Glutamatergic neuron (in vitro differentiated cells): ENCODE results near the gene CAMTA1. TPM values are rescaled to one million over a fixed set of nuclear protein-coding genes. Genes with fewer than 3 reads are reported as not detected.

Experiments used
- DNase-seq: peaks from one replicate; pipeline ENCODE4 v3.0.0; 2022
- H3K27ac Mint-ChIP-seq: one replicate; pipeline ENCODE4 v1.8.0; 2020; ENCODE audit warnings: mild to moderate bottlenecking, mixed read lengths, inconsistent platforms; ENCODE audit not compliant: unreplicated experiment
- H3K27me3 Mint-ChIP-seq: one replicate; pipeline ENCODE4 v1.8.0; 2020; ENCODE audit warnings: mild to moderate bottlenecking, moderate library complexity, mixed read lengths, inconsistent platforms; ENCODE audit not compliant: unreplicated experiment
- H3K36me3 Mint-ChIP-seq: one replicate; pipeline ENCODE4 v1.8.0; 2020; ENCODE audit warnings: mild to moderate bottlenecking, mixed read lengths, inconsistent platforms; ENCODE audit not compliant: unreplicated experiment
- H3K4me1 Mint-ChIP-seq: one replicate; pipeline ENCODE4 v1.8.0; 2020; ENCODE audit warnings: mild to moderate bottlenecking, low read depth, mixed read lengths, inconsistent platforms; ENCODE audit not compliant: unreplicated experiment
- H3K4me3 Mint-ChIP-seq: one replicate; pipeline ENCODE4 v1.8.0; 2020; ENCODE audit warnings: mild to moderate bottlenecking, mixed read lengths, inconsistent platforms; ENCODE audit not compliant: unreplicated experiment
- H3K9me3 Mint-ChIP-seq: one replicate; pipeline ENCODE4 v1.8.0; 2020; ENCODE audit warnings: mild to moderate bottlenecking, moderate library complexity, mixed read lengths, inconsistent platforms; ENCODE audit not compliant: unreplicated experiment
- CTCF ChIP-seq: fragments of 200-600 bp; sonication (generic); IDR thresholded peaks from one replicate; pipeline ENCODE4 v1.5.0; 2021; ENCODE audit not compliant: partially characterized antibody, unreplicated experiment
- total RNA-seq: library from RNA; stranded (reverse); fragmentation: NEBNext Ultra II Directional; extraction: Animal tissue kit (Norgen Biotek cat#: 25700); gene quantifications from one replicate; pipeline ENCODE4 v1.2.1, GENCODE V29; 2021; ENCODE audit not compliant: unreplicated experiment

Gene CAMTA1
- total RNA-seq, 1 donor from 2014 or later, result 77.2 TPM

DNA sequence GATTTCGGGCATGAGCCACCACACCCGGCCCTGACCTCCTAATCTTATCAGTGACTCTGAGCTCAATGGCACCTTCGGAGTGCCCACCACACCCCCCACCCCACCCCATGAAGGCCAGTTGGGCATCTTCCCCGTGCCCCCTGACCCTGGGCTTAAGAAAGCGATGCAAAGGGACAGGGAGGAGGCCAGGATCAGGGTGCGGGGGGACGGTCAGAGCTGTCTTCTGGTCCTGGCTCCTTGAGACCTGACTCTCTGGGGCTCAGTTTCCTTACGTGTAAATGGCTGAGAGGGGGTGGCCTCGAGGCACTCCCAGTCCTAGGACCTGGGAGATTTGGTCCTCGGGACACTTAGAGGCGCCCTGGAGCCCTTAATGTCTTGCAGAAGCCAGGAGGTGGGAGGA is 881.9 kb downstream of the CAMTA1 start:
- Mint-ChIP-seq H3K27ac (peak overlapping the region; percentile 31), H3K4me3 (no peak overlapping the region), H3K27me3 (peaks cover 22% of the 10 kb centered on the region), H3K9me3 (peaks cover 8% of the 10 kb centered on the region), H3K4me1 (peaks cover 20% of the 10 kb centered on the region), H3K36me3 (no peaks in the 10 kb centered on the region)
- no peak for DNase-seq
- TF ChIP-seq CTCF, result no peak

- peaks cover 20% of the 10 kb centered on the region for H3K4me1 Mint-ChIP-seq
- H3K9me3 Mint-ChIP-seq, result peaks cover 6% of the 10 kb centered on the region
- peaks cover 22% of the 10 kb centered on the region for H3K27me3 Mint-ChIP-seq
- peak overlapping the region; percentile 82 for H3K4me3 Mint-ChIP-seq
- H3K27ac Mint-ChIP-seq, result peak overlapping the region; percentile 99
- DNase-seq, result peak; percentile 97
- TF ChIP-seq CTCF, result peak; percentile 100
- no peaks in the 10 kb centered on the region for H3K36me3 Mint-ChIP-seq
Measured at GRCh38 chr1:7667625-7668218, 882.5 kb downstream of the CAMTA1 start.

DNA sequence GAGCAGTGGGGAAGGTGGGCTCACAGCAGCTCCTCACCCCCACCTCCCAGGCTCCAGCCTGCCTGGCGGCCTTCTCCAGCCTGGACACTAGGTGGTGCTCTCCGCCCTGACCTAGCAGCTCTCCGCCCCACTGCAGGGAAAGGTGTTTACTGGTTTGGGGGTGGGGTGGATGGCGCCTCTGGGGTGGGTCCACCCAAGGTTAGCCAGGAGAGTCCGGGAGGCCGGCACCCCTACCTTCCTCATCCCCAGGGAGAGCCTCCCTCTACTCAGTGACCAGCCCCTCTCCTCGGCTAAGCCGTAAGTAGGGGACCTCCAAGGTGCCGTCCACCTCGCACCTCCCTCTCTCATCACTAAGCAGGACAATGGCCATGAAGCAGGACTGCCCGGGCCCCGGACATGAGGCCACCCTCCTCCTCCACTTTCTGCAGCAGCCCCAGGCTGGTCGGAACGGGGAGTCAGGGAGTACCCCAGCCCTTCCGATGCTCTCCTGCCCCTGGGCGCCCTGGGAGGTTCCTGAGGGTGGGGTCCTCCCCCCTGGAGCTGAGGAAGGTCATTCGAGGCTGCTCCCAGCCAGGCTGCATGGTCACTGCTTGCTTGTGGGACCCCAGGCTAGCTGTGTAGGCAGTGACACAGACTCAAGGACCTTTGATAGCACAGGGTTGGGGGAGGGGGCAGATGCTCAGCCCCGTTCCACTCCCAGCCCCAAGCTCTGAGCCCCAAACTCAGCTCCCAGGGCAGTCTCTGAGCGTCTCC is 884.5 kb downstream of the CAMTA1 start:
- Mint-ChIP-seq H3K27me3 (peaks cover 21% of the 10 kb centered on the region), H3K4me1 (peaks cover 20% of the 10 kb centered on the region), H3K36me3 (peaks cover 2% of the 10 kb centered on the region), H3K27ac (peak overlapping the region; percentile 99), H3K4me3 (no peak overlapping the region), H3K9me3 (peaks cover 8% of the 10 kb centered on the region)
- peak; percentile 86 for TF ChIP-seq CTCF
- DNase-seq, result peak; percentile 83

DNA sequence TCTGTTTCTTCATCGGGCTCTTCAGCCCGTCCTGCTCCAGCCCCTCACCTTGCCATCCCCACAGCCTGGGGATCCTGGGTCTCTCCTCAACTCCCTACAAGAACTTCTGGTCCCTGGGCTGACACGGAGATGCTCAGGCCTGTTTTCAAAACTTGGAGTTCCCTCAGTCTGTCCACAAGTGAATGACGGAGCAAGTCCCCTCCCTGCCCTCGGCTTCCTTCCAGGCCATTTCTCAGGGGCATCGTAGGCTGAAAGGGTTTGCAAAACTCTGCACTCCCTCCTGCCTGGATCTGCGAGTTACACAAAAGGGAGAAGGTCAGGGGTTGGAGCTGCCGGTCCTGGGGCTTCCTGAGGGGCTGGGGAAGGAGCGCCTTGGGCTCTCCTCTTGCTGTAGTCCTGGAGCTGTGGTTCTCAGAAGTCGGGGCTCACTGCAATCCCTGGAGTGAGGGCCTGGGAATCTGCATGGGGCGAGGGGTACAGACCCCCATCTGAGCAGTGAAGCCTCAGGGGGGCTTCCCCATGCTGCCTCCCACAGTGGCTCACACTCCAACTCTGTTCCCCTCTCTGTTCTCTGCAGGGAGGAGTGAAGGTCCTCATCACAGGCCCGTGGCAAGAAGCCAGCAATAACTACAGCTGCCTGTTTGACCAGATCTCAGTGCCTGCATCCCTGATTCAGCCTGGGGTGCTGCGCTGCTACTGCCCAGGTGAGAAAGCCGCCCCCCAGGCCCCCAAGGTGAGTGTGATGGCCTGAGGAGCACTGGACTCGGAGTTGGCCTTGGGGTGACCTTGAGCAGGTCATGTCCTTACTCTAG is 885.3 kb downstream of the CAMTA1 start:
- H3K4me3 Mint-ChIP-seq, result no peak overlapping the region
- H3K27ac Mint-ChIP-seq, result peak overlapping the region; percentile 66
- H3K27me3 Mint-ChIP-seq, result peaks cover 22% of the 10 kb centered on the region
- peaks cover 11% of the 10 kb centered on the region for H3K9me3 Mint-ChIP-seq
- peaks cover 20% of the 10 kb centered on the region for H3K4me1 Mint-ChIP-seq
- no peak for DNase-seq
- no peak for TF ChIP-seq CTCF
- peaks cover 10% of the 10 kb centered on the region for H3K36me3 Mint-ChIP-seq

GRCh38 chr1:7671146-7671465 is 885.9 kb downstream of the CAMTA1 start:
- DNase-seq, result no peak
- Mint-ChIP-seq H3K27me3 (peaks cover 22% of the 10 kb centered on the region), H3K36me3 (peaks cover 10% of the 10 kb centered on the region), H3K4me1 (peaks cover 20% of the 10 kb centered on the region), H3K9me3 (peaks cover 11% of the 10 kb centered on the region), H3K4me3 (no peak overlapping the region), H3K27ac (no peak overlapping the region)
- no peak for TF ChIP-seq CTCF
